Right ventricle myocardium inferior (tissue), 1 donor: Measurements from ENCODE around the gene CNDP1. TPM values are rescaled to one million over a fixed set of nuclear protein-coding genes. Genes with fewer than 3 reads are reported as not detected.

Source experiments
- ATAC-seq: fragments of 200-7000 bp; cut with Tn5 transposase; one replicate; pipeline ENCODE4 v1.9.1; 2020; ENCODE audit warnings: mild to moderate bottlenecking, moderate library complexity
- DNase-seq: peaks from one replicate; pipeline ENCODE4 v3.0.0; 2021; ENCODE audit errors: missing footprints
- intact Hi-C: fragments of 100-400 bp; cut with DNase I; formaldehyde crosslinking; loops from one replicate; pipeline ENCODE4 v1.11.0; 2022
- long read RNA-seq: library from polyadenylated mRNA; unstranded; transcript quantifications from one replicate; pipeline ENCODE4 v2.0.0, GENCODE V29; 2021
- total RNA-seq: library from RNA; stranded (reverse); fragmentation: NEBNext Ultra II Directional; extraction: Animal tissue kit (Norgen Biotek cat#: 25700); gene quantifications from one replicate; pipeline ENCODE4 v1.2.1, GENCODE V29; 2021
- donor health status: DM: no; HTN: yes; CAD: no; lungs with severe emphysema.

The CNDP1 gene, protein sequence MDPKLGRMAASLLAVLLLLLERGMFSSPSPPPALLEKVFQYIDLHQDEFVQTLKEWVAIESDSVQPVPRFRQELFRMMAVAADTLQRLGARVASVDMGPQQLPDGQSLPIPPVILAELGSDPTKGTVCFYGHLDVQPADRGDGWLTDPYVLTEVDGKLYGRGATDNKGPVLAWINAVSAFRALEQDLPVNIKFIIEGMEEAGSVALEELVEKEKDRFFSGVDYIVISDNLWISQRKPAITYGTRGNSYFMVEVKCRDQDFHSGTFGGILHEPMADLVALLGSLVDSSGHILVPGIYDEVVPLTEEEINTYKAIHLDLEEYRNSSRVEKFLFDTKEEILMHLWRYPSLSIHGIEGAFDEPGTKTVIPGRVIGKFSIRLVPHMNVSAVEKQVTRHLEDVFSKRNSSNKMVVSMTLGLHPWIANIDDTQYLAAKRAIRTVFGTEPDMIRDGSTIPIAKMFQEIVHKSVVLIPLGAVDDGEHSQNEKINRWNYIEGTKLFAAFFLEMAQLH
- not detected for total RNA-seq
- long read RNA-seq: 0 reads

DNA sequence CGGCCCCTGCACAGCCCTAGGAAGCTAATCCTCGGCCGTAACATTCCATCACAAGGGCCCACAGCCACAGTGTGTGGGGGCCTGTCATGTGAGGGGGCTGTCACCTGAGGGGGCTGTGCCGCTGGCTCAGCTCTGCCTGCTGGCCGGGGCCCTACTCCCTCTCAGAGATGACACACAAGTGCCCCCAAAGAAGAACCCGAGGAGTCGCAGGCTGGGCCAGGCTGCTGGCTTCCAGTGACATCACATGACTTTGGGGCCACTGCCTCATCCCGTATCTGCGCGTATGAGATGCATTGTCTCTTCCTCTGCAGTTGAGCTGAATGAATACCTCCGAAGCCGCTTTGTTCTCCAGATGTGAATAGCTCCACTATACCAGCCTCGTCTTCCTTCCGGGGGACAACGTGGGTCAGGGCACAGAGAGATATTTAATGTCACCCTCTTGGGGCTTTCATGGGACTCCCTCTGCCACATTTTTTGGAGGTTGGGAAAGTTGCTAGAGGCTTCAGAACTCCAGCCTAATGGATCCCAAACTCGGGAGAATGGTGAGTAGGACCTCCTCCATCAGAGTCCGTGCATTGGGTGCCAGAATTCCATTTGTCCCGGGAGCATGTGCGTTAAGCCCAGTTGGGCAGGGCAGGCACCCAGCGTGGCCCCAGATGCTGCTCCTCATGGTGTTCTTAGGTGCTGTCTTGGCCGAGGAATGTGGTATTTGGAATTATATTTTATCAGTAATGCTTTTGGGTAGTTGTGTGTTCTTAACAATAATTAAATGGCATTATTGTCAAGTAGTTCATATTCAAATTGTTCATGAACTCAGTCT, at the start of gene CNDP1:
CNDP1 (plus strand) TSS at position 351 of the 820 bp plus-strand sequence; CDS start at position 519, 168 bp downstream.
- ATAC-seq: no peak
- DNase-seq: no peak
- intact Hi-C loops: no loop called here

GRCh38 chr18:74486119-74486849, 48.0 kb upstream of the CNDP1 start:
- intact Hi-C loops: no loop called here
- DNase-seq (peak; percentile 46), ATAC-seq (peak; percentile 23)

GRCh38 chr18:74488354-74488753, 45.9 kb upstream of the CNDP1 start:
- DNase-seq (no peak), ATAC-seq (no peak)
- intact Hi-C loops: no loop called here

GRCh38 chr18:74488864-74489263, 45.4 kb upstream of the CNDP1 start:
- intact Hi-C loops: no loop called here
- DNase-seq (no peak), ATAC-seq (no peak)

DNA sequence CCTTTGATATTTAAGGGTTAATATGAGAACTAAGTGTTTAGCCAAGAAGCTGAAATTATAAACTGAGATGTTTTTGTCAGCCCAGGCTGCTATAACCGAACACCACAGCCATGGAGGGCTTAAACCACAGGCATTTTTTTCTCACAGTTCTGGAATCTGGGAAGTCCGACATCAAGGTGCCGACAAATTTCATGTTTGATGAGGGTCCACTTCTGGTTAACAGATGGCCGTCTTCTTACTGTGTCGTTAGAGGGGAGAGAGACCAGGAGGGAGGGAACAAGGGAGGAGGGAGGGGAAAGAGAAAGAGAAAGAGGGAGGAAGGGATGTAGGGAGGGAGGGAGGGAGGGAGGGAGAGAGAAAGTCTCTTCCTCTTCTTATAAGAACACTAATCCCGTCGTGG, 44.6 kb upstream of the CNDP1 start:
- intact Hi-C loops: loop anchor here (10.0 kb wide), 1 partner anchor 295 kb away; no protein-coding TSS in a partner anchor
- no peak for ATAC-seq
- no peak for DNase-seq

DNA sequence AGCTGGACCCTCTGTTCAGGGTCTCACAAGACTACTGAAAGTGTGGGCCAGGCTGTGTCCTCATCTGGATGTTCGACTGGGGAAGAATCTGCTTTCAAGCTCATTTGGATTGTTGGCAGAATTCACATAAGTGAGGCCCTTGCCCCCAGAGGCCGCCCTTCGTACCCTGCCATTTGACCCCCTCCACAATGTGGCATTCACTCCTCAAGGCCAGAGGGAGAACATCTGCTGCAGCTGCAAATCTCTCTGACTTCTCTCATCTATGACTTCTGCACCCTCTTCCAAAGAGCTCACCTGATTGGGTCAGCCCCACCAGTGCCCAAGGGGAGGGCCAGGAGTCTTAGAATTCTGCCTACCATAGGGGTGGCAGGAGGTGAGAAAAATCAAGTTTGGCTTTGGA, 42.0 kb upstream of the CNDP1 start:
- intact Hi-C loops: loop anchor here (2.0 to 10.0 kb wide), 2 partner anchors 39 to 297 kb away; no protein-coding TSS in a partner anchor
- no peak for ATAC-seq

DNA sequence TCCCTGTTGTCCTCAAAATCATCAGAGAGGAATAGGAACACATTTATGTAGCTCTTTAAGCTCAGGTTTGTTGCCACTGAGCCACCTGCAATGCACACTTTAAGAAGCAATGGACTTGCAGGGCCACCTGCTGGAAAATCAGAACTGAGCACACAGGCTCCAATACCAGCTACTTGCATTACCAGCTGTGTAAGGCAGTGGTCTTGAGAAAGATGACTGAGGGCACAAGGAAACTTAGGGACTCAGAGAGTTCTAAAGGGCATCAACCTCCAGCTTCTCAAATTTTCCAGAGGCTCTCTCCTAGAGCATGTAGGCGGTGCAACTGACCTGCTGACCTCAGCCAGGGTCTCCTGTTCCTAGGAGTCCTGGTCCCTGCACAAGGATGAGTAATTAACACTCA, 40.6 kb upstream of the CNDP1 start:
- ATAC-seq: no peak
- no peak for DNase-seq
- intact Hi-C loops: loop anchor here (1.0 to 10.0 kb wide), 3 partner anchors 41 to 299 kb away; no protein-coding TSS in a partner anchor

More for the DNA sequence above, 42.0 kb upstream of the CNDP1 start:
- no peak for DNase-seq

- intact Hi-C loops: loop anchor here (10.0 kb wide), 1 partner anchor 300 kb away; no protein-coding TSS in a partner anchor
- ATAC-seq (no peak), DNase-seq (no peak)
These were observed 39.8 kb upstream of the CNDP1 start for GRCh38 chr18:74494514-74494913.

DNA sequence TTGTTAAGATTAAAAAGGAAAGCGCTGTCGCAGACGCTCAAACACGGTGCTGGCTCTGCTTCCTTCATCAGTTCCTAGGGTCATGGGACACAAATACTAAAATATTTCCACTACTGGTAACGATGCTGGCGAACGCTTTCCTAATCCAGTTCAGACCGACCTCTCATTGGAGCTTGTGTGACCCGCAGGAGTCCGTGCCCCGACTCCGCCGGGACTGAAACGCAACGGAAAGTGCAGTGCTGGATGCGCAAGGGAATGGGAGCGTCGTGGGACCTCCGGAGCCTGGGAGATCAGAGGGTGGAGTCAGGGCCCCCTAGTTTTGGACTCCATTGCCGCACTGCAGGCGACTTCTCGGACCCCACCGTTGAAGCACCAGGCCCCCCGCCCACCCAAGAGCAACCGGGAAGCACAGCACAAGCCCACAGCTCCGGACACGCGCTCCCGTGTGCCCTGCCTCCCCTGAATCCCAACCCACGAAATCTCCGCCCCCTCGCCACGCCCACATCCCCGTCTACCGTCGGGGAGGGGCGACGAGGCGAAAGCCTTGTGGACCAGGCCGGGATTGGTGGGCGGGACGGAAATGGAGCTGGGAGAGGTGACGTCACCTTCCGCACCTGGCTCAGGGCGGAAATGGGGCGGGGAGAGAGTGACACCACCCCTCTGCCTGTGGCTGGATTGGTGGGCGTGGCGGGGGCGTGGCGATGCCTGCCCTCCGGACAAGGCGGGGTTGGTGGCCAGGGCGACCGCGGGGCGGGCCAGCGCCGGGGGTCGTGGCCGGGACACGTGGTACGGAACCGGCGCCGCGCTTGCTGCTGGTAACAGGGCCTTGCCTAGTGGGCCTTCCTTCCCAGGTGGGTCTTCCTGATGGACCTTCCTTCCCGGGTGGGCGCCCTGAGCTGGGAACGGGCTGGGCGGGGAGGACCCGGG, 38.5 kb upstream of the CNDP1 start, which contains the start of gene CNDP2:
CNDP2 (plus strand) TSS at position 783 of the 927 bp plus-strand sequence. CDS start 3,611 bp downstream, outside the sequence.
- intact Hi-C loops: loop anchor here (1.0 to 10.0 kb wide), 4 partner anchors 51 to 349 kb away; partner anchors contain the start of genes FBXO15, TIMM21 and ZNF407
- peak; percentile 100 for DNase-seq
- ATAC-seq: peak; percentile 98

GRCh38 chr18:74496508-74497323, 37.6 kb upstream of the CNDP1 start:
- intact Hi-C loops: loop anchor here (1.0 to 10.0 kb wide), 4 partner anchors 50 to 349 kb away; partner anchors contain the start of genes FBXO15, TIMM21 and ZNF407

GRCh38 chr18:74497324-74497676, 37.0 kb upstream of the CNDP1 start:
- ATAC-seq: no peak
- intact Hi-C loops: loop anchor here (2.0 to 10.0 kb wide), 3 partner anchors 50 to 350 kb away; partner anchors contain the start of genes FBXO15 and TIMM21

More at GRCh38 chr18:74496508-74497323, 37.6 kb upstream of the CNDP1 start:
- DNase-seq (no peak), ATAC-seq (peak; percentile 58)

GRCh38 chr18:74497778-74498177, 36.5 kb upstream of the CNDP1 start:
- intact Hi-C loops: loop anchor here (2.0 to 10.0 kb wide), 3 partner anchors 49 to 350 kb away; partner anchors contain the start of genes FBXO15 and TIMM21
- no peak for DNase-seq
- ATAC-seq: no peak

More at GRCh38 chr18:74497324-74497676, 37.0 kb upstream of the CNDP1 start:
- DNase-seq: no peak

DNA sequence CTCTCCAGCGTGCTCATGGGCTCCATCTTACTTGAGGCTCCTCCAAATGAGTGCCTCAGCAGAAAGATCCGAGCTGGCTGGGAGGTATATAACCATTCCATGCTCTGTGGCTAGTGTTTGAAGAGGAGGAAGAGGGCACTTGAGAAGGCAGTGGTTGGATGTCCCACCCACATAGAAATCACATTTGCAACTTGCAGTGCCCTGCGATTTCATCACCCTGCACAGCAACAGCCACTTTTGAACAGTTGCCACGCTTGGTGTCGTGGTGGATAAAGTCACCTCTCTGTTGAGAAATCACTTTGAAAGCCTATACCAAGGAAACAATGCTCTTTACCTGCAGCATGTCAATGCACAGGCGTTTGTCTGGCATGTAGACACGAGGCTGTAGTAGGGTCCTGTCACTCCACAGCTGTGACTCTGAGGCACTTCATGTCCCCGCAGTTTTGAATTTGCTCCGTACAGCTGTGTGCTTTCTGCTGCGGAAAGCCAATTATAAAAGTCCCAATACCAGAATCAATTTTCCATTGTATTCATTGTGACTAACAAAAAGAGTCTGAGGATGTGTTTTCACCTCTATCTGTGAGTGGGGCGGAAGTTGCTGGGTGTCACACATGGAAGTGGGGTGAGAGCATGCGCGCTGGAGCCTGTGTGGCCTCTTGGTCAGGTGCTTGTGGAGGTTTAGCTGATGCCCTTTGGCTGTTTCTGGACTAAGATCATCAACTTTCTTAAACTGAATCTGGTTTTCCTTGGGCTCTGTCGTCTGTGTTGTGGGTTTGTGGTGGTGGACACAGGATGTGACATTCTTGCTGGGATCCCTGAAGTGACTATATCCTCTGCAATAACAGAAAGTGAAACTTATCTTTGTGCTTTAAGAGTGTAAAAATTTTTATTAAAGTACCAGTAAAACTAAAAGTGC, 35.3 kb upstream of the CNDP1 start:
- peak; percentile 83 for DNase-seq
- intact Hi-C loops: loop anchor here (5.0 to 10.0 kb wide), 2 partner anchors 304 to 352 kb away; partner anchors contain the start of genes FBXO15 and TIMM21
- no peak for ATAC-seq

DNA sequence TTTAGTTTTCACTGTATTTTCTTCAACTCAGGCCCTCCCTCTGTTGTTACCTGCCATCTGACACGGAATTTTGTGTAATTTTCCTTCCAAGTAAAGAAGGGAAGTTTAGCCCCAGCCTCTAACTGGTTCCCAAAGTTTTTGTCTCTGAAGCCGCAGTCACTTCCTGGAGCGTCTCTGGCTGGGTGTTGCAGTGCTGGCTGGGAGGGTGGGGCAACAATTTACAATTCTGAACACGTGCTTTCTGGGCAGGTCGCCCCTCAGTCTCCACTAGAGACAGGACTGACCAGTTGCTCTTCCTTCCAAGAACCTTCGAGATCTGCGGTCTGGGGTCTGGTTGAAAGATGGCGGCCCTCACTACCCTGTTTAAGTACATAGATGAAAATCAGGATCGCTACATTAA, 34.7 kb upstream of the CNDP1 start:
- intact Hi-C loops: loop anchor here (5.0 to 10.0 kb wide), 2 partner anchors 305 to 352 kb away; partner anchors contain the start of genes FBXO15 and TIMM21
- DNase-seq (peak; percentile 75), ATAC-seq (no peak)

DNA sequence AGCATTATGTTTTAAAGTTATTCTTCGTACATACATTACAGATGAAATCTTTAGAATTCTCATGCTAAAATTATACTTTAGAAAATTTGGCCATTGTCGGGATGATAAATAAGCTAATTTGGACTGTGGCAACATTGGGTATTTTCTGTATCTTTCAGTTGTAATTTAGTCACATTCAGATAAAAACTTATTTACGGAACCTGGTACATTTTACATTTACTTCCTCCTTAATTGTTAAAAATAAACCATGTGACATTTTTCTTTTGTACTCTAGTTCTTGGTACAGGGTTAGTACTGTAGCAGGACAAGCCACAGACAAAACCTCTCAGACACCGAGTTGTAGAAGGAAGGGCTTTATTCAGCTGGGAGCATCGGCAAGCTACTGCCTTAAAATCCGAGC, 33.9 kb upstream of the CNDP1 start:
- DNase-seq: no peak
- intact Hi-C loops: no loop called here
- no peak for ATAC-seq
